GM13976 (cell line): ENCODE data around the gene CDC42SE2.
"Not testable (repeated sequence)": the region's sequence is repeated elsewhere in the genome, so short reads cannot be mapped to it uniquely, and the experiment has no call there.

Experiments used
- DNase-seq: peaks from one replicate; pipeline ENCODE4 v3.0.0; 2012; ENCODE audit warnings: low spot score
- in situ Hi-C: fragments of 300-500 bp; cut with MboI; formaldehyde crosslinking; loops from one replicate; pipeline ENCODE4 v1.12.0; 2022; ENCODE audit warnings: low sequenced_read_pairs, mixed read lengths, inconsistent platforms; ENCODE audit not compliant: unreplicated experiment
- TF ChIP-seq, protein P1 (sequence below): IDR thresholded peaks from 2 replicates; pipeline ENCODE4 v1.5.1; 2012; ENCODE audit warnings: borderline replicate concordance, mild to moderate bottlenecking; ENCODE audit not compliant: insufficient read depth; ENCODE audit errors: extremely low read depth, missing control alignments, control extremely low read depth

Gene CDC42SE2

DNA sequence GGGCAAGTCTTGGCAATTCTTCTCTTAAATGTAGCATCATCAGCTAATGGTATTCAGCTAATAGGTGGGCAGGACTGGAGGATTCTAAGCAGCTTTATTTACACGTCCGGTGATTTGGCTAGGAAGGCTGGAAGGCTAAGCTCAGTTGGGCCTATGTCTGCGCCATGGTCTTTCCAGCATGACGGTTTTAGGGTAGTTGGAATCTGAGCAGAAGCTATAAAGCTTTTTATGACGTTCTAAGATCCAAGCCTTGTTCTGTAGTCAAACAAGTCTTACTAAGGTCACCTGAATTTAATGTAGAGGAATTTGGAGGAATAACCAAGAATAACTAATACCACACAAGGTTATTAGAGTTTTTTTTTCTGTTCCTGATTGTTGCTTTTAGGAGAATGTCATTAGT, 66.2 kb downstream of the CDC42SE2 start:
- TF ChIP-seq, protein P1, sequence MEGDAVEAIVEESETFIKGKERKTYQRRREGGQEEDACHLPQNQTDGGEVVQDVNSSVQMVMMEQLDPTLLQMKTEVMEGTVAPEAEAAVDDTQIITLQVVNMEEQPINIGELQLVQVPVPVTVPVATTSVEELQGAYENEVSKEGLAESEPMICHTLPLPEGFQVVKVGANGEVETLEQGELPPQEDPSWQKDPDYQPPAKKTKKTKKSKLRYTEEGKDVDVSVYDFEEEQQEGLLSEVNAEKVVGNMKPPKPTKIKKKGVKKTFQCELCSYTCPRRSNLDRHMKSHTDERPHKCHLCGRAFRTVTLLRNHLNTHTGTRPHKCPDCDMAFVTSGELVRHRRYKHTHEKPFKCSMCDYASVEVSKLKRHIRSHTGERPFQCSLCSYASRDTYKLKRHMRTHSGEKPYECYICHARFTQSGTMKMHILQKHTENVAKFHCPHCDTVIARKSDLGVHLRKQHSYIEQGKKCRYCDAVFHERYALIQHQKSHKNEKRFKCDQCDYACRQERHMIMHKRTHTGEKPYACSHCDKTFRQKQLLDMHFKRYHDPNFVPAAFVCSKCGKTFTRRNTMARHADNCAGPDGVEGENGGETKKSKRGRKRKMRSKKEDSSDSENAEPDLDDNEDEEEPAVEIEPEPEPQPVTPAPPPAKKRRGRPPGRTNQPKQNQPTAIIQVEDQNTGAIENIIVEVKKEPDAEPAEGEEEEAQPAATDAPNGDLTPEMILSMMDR, result no peak

DNA sequence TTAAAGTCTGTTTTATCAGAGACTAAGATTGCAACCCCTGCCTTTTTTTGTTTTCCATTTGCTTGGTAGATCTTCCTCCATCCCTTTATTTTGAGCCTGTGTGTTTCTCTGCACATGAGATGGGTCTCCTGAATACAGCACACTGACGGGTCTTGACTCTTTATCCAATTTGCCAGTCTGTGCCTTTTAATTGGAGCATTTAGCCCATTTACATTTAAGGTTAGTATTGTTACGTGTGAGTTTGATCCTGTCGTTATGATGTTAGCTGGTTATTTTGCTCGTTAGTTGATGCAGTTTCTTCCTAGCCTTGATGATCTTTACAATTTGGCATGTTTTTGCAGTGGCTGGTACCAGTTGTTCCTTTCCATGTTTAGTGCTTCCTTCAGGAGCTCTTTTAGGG, 71.9 kb downstream of the CDC42SE2 start:
- DNase-seq, in situ Hi-C loops: not testable (repeated sequence)

More for the DNA sequence above, 66.2 kb downstream of the CDC42SE2 start:
- no peak for DNase-seq
- in situ Hi-C loops, result no loop called here

DNA sequence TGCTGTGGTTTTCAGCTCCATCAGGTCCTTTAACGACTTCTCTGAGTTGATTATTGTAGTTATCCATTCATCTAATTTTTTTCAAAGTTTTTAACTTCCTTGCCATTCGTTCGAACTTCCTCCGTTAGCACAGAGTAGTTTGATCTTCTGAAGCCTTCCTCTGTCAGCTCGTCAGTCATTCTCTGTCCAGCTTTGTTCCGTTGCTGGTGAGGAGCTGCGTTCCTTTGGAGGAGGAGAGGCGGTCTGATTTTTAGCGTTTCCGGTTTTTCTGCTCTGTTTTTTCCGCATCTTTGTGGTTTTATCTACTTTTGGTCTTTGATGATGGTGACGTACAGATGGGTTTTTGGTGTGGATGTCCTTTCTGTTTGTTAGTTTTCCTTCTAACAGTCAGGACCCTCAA, 72.9 kb downstream of the CDC42SE2 start:
- in situ Hi-C loops, DNase-seq: not testable (repeated sequence)

- DNase-seq, in situ Hi-C loops: not testable (repeated sequence)
These were observed 73.6 kb downstream of the CDC42SE2 start for GRCh38 chr5:131337240-131338050.

DNA sequence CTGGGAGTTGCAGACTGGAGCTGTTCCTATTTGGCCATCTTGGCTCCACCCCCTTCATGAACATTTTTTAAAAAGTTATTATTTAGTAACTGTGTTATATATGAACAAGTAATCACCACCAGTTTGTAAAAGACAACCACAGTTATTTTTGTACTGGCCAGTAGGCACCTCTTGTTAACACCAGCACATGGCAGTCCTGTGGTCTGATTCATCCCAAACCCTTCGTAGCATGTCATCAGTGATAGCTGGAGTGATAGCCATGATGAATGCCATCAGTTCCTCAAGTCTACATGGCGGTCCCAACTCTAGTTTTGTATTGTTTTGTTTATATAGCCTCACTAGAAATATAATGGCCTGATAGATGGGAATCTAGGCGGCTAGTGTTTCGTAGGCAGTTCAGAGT, 74.2 kb downstream of the CDC42SE2 start:
- no peak for DNase-seq
- in situ Hi-C loops, result no loop called here
- TF ChIP-seq, protein P1, result no peak

- DNase-seq, in situ Hi-C loops: not testable (repeated sequence)
These were observed 80.4 kb downstream of the CDC42SE2 start for GRCh38 chr5:131344288-131344687.

DNA sequence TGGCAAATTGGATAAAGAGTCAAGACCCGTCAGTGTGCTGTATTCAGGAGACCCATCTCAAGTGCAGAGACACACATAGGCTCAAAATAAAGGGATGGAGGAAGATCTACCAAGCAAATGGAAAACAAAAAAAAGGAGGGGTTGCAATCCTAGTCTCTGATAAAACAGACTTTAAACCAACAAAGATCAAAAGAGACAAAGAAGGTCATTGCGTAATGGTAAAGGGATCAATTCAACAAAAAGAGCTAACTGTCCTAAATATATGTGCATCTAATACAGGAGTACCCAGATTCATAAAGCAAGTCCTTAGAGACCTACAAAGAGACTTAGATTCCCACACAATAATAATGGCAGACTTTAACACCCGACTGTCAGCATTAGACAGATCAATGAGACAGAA, 82.4 kb downstream of the CDC42SE2 start:
- DNase-seq, in situ Hi-C loops: not testable (repeated sequence)

- TF ChIP-seq, protein P1, result no peak
- in situ Hi-C loops, result no loop called here
- DNase-seq, result no peak
These were observed 90.1 kb downstream of the CDC42SE2 start for GRCh38 chr5:131353991-131354390.

DNA sequence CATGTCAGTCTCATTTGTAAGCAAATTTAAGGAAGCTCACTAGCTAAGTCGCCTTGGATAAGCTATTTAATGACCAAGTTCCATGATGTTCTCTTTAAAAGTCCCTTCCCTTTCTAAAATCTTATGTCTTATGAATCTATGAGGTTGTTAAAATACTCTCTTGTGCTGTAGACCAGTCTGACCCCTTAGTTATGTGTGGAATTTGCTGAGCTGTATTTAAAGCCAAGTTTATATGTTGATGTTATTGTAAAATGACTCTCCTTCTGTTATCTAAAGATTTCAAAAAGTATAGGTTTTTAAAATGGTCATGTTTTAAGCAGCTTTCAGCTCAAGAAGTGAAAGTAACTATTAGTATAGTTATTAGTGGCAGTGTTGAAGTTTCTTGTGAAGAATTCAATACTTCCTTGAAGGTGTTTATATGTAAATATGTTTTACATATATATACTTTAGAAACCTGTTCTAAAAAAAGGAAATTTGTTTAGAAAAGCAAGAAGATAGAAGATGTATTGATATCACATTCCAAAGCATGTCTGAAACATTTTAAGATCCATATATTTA, 92.2 kb downstream of the CDC42SE2 start:
- no peak for DNase-seq
- TF ChIP-seq, protein P1, result no peak
- in situ Hi-C loops, result no loop called here
